ENCODE results near the gene MTERF4.

Gene MTERF4

DNA sequence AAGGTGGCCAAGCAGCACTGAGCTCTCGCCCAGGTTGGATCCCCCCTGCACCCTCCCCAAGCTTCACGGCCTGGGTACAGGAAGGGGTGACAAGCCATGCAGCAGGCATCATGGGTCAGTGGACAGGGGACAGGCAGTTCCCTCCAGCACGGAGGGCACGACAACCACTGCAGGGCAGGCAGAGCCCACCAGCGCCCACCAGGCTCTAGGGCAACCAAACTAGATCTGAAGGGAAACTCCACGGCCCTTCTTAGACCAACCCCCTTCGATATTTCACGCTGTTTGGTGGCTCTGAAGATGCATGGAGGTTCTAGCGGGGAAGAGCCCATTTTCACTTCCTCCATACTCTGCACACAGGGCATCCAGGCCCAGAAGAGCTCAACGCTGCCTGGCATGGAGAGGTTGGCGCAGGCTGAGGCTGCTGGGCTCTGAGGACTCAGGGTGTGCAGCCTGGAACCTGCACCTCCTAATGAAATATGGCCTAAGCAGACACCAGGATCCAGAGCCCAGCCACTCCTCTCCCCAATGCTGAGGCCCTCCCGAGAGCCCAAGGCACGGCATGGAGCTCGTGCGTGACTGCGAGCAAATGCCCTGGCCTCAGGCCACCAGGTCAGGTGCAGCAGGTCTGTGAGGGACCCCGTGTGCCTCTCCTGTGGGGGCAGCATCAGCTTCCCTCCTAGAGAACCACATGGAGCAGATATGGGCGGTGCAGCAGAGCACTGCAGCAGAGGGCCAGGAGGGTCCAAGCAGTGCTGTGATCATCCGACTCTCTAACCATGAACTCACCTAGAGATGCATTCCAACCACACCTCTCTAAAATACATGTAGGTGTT lies 8.7 kb upstream of the MTERF4 start:
- TF ChIP-seq, protein P1, sequence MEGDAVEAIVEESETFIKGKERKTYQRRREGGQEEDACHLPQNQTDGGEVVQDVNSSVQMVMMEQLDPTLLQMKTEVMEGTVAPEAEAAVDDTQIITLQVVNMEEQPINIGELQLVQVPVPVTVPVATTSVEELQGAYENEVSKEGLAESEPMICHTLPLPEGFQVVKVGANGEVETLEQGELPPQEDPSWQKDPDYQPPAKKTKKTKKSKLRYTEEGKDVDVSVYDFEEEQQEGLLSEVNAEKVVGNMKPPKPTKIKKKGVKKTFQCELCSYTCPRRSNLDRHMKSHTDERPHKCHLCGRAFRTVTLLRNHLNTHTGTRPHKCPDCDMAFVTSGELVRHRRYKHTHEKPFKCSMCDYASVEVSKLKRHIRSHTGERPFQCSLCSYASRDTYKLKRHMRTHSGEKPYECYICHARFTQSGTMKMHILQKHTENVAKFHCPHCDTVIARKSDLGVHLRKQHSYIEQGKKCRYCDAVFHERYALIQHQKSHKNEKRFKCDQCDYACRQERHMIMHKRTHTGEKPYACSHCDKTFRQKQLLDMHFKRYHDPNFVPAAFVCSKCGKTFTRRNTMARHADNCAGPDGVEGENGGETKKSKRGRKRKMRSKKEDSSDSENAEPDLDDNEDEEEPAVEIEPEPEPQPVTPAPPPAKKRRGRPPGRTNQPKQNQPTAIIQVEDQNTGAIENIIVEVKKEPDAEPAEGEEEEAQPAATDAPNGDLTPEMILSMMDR (IDR thresholded peaks at IDR 0.05; ENCODE audit: insufficient read depth, low read length) = no peak
- TF ChIP-seq SPI1 (IDR thresholded peaks at IDR 0.05; ENCODE audit: borderline replicate concordance, low read depth) = no peak
- no peak for TF ChIP-seq GABPA (IDR thresholded peaks at IDR 0.05; ENCODE audit: low read depth)
- TF ChIP-seq POLR2AphosphoS5 (IDR thresholded peaks at IDR 0.05; ENCODE audit: low read depth) = no peak
- TF ChIP-seq, protein P2, sequence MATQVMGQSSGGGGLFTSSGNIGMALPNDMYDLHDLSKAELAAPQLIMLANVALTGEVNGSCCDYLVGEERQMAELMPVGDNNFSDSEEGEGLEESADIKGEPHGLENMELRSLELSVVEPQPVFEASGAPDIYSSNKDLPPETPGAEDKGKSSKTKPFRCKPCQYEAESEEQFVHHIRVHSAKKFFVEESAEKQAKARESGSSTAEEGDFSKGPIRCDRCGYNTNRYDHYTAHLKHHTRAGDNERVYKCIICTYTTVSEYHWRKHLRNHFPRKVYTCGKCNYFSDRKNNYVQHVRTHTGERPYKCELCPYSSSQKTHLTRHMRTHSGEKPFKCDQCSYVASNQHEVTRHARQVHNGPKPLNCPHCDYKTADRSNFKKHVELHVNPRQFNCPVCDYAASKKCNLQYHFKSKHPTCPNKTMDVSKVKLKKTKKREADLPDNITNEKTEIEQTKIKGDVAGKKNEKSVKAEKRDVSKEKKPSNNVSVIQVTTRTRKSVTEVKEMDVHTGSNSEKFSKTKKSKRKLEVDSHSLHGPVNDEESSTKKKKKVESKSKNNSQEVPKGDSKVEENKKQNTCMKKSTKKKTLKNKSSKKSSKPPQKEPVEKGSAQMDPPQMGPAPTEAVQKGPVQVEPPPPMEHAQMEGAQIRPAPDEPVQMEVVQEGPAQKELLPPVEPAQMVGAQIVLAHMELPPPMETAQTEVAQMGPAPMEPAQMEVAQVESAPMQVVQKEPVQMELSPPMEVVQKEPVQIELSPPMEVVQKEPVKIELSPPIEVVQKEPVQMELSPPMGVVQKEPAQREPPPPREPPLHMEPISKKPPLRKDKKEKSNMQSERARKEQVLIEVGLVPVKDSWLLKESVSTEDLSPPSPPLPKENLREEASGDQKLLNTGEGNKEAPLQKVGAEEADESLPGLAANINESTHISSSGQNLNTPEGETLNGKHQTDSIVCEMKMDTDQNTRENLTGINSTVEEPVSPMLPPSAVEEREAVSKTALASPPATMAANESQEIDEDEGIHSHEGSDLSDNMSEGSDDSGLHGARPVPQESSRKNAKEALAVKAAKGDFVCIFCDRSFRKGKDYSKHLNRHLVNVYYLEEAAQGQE (IDR thresholded peaks at IDR 0.05; ENCODE audit: insufficient replicate concordance, low read depth) = no peak
- no peak for DNase-seq (ENCODE audit: low read depth in 1 of 2, low spot score in 1 of 2)
- no peak overlapping the region for H3K27ac ChIP-seq (replicated peaks)
- no peaks in the 10 kb centered on the region for H3K27me3 ChIP-seq (ENCODE audit: insufficient read depth, poor library complexity, severe bottlenecking)
- H3K4me3 ChIP-seq (replicated peaks; ENCODE audit: insufficient read depth, low read length) = no peak overlapping the region

DNA sequence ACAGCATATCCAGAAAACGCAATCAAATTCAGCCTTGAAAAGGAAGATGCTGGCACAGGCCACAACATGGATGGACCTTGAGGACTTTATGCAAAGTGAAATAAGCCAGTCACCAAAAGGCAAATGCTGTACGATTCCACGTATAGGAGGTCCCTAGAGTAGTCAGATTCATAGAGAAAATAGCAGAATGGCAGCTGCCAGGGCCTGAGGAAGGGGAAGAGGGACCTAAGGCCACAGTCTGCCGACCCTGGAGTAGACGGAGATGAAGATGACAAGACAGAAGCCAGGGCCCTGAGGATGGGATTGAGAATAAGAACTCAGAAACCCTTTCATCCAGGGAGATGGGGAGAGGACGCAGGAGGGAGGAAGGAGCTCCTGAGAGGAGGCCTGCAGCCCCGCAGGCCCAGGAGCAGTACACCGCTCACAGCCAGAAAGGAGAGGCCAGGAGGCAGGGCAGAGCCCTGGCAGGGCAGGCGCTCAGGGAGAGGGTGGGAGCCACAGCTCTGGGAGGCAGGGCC lies 8.1 kb upstream of the MTERF4 start:
- H3K27ac ChIP-seq (replicated peaks) = no peak overlapping the region
- DNase-seq (ENCODE audit: low read depth in 1 of 2, low spot score in 1 of 2) = no peak
- no peak overlapping the region for H3K4me3 ChIP-seq (replicated peaks; ENCODE audit: insufficient read depth, low read length)
- H3K27me3 ChIP-seq (ENCODE audit: insufficient read depth, poor library complexity, severe bottlenecking) = no peaks in the 10 kb centered on the region
- TF ChIP-seq, protein P1 (IDR thresholded peaks at IDR 0.05; ENCODE audit: insufficient read depth, low read length) = no peak
- TF ChIP-seq, protein P2 (IDR thresholded peaks at IDR 0.05; ENCODE audit: insufficient replicate concordance, low read depth) = no peak
- TF ChIP-seq GABPA (IDR thresholded peaks at IDR 0.05; ENCODE audit: low read depth) (no peak), POLR2AphosphoS5 (IDR thresholded peaks at IDR 0.05; ENCODE audit: low read depth) (no peak), SPI1 (IDR thresholded peaks at IDR 0.05; ENCODE audit: borderline replicate concordance, low read depth) (no peak)

DNA sequence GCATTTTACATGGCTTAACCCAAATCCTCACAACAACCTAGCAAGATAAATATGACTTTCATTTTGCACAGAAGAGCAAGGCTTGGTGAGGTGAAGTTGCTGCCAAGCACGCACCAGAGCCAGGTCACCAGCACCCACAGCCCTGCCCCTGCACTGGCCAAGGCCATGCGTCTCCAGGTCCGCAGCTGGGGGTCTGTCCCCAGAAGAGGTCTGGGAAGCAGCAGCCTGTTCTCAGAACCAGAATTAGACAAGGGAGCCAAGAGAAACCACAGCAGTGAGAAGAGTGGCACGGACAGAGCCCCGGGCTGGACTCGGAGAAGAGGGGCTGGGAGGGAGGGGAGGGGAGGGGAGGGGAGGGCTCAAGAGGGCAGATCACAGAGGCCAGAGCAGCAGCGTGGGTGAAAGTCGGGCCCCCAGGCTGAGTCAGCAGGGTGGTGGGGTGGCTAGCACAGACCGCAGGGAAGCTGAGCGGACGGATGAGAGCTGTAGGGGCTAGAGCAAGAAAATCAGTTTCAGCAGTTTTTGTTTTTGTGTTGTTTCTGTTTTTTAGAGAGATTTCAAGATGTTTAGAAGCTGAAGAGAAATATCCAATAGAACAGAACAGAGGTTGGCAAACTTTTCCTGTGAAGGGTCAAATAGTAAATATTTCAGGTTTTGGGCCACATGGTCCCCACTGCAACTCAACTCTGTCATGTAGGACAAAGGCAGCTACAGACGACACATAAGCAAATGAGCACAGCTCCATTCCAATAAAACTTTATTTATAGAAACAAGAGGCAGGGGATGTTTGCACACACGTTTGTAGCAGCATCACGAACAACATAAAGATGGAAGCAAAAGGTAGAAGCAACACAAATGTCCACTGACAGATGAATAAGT lies 7.4 kb upstream of the MTERF4 start:
- Histone ChIP-seq H3K27ac (replicated peaks) (no peak overlapping the region), H3K27me3 (ENCODE audit: insufficient read depth, poor library complexity, severe bottlenecking) (no peaks in the 10 kb centered on the region), H3K4me3 (replicated peaks; ENCODE audit: insufficient read depth, low read length) (no peak overlapping the region)
- no peak for DNase-seq (ENCODE audit: low read depth in 1 of 2, low spot score in 1 of 2)
- TF ChIP-seq, protein P2 (IDR thresholded peaks at IDR 0.05; ENCODE audit: insufficient replicate concordance, low read depth) = no peak
- TF ChIP-seq GABPA (IDR thresholded peaks at IDR 0.05; ENCODE audit: low read depth) (no peak), POLR2AphosphoS5 (IDR thresholded peaks at IDR 0.05; ENCODE audit: low read depth) (no peak), SPI1 (IDR thresholded peaks at IDR 0.05; ENCODE audit: borderline replicate concordance, low read depth) (no peak)
- TF ChIP-seq, protein P1 (IDR thresholded peaks at IDR 0.05; ENCODE audit: insufficient read depth, low read length) = no peak

All from HL-60 (cell line).